ENCODE results near the gene CALHM3.

GRCh38 chr10:103502849-103503660 is 24.0 kb upstream of the CALHM3 start:
- TF ChIP-seq CTCF (IDR thresholded peaks at IDR 0.05) (no peak), POLR2A (IDR thresholded peaks at IDR 0.05) (no peak)
